KG1 (cell line): ENCODE data around the gene FBXO44.

ENCODE experiments used
- DNase-seq: peaks from one replicate; lab custom pipeline; 2025; lab: John Stamatoyannopoulos, UW

Gene FBXO44

GRCh38 chr1:11690397-11691301 lies 36.0 kb downstream of the FBXO44 start:
- DNase-seq = no peak

- DNase-seq = no peak
Observed at GRCh38 chr1:11691302-11691914, 36.7 kb downstream of the FBXO44 start, which contains the start of gene DRAXIN. Gene DRAXIN (plus strand): TSS chr1:11691710. CDS start chr1:11706259, 14,549 bp downstream.

GRCh38 chr1:11691928-11692711 lies 37.4 kb downstream of the FBXO44 start:
- no peak for DNase-seq

GRCh38 chr1:11693024-11693590 lies 38.4 kb downstream of the FBXO44 start:
- peak; percentile 10 for DNase-seq

- DNase-seq = no peak
Observed at GRCh38 chr1:11693917-11694316, 39.2 kb downstream of the FBXO44 start.

GRCh38 chr1:11695861-11696260 lies 41.2 kb downstream of the FBXO44 start:
- no peak for DNase-seq

GRCh38 chr1:11697188-11697892 lies 42.7 kb downstream of the FBXO44 start:
- no peak for DNase-seq

- no peak for DNase-seq
Observed at GRCh38 chr1:11697893-11698210, 43.2 kb downstream of the FBXO44 start.

GRCh38 chr1:11700601-11701467 lies 46.2 kb downstream of the FBXO44 start:
- DNase-seq = no peak

- DNase-seq = no peak
Observed at GRCh38 chr1:11701551-11701961, 46.9 kb downstream of the FBXO44 start.

- DNase-seq = no peak
Observed at GRCh38 chr1:11701981-11702803, 47.5 kb downstream of the FBXO44 start.

- DNase-seq = no peak
Observed at GRCh38 chr1:11703357-11704193, 48.9 kb downstream of the FBXO44 start.

GRCh38 chr1:11704194-11704529 lies 49.5 kb downstream of the FBXO44 start:
- DNase-seq = no peak

GRCh38 chr1:11704691-11705475 lies 50.2 kb downstream of the FBXO44 start:
- DNase-seq = no peak

- DNase-seq = no peak
Observed at GRCh38 chr1:11705596-11705995, 50.9 kb downstream of the FBXO44 start.

- no peak for DNase-seq
Observed at GRCh38 chr1:11706292-11706691, 51.6 kb downstream of the FBXO44 start.

- no peak for DNase-seq
Observed at GRCh38 chr1:11707621-11708276, 53.1 kb downstream of the FBXO44 start.
